Astrocyte (in vitro differentiated cells and primary cell): ENCODE data around the gene SMPD3. TPM values are rescaled to one million over a fixed set of nuclear protein-coding genes. Genes with fewer than 3 reads are reported as not detected.

Experiments used
- DNase-seq: peaks from one replicate; pipeline ENCODE4 v3.0.0-alpha.2; 2010; ENCODE audit warnings: low read depth
- FAIRE-seq: peaks from 2 replicates; lab custom pipeline; 2011; peaks lifted over from hg19 to GRCh38; lab: Jason Lieb, UNC
- H2AFZ ChIP-seq: 2 replicates; pipeline ENCODE4 v1.6.0; 2012; ENCODE audit warnings: low read depth, low read length, inconsistent platforms
- H3K27ac ChIP-seq: 2 replicates; pipeline ENCODE4 v1.5.1; 2011; ENCODE audit warnings: low read depth, low read length, inconsistent platforms
- H3K27me3 ChIP-seq: 2 replicates; pipeline ENCODE4 v1.6.0; 2011; ENCODE audit warnings: low read length, inconsistent platforms; ENCODE audit not compliant: insufficient read depth
- H3K36me3 ChIP-seq: 2 replicates; pipeline ENCODE4 v1.5.1; 2011; ENCODE audit warnings: low read length, inconsistent platforms; ENCODE audit not compliant: insufficient read depth
- H3K4me1 ChIP-seq: 2 replicates; pipeline ENCODE4 v1.5.1; 2011; ENCODE audit warnings: low read length, inconsistent platforms; ENCODE audit not compliant: insufficient read depth
- H3K4me2 ChIP-seq: 2 replicates; pipeline ENCODE4 v1.6.0; 2012; ENCODE audit warnings: low read length, inconsistent platforms
- H3K4me3 ChIP-seq: 2 replicates; pipeline ENCODE4 v1.5.1; 2011; ENCODE audit warnings: low read depth, mild to moderate bottlenecking, low read length, inconsistent platforms; ENCODE audit not compliant: insufficient read depth
- H3K79me2 ChIP-seq: 2 replicates; pipeline ENCODE4 v1.6.0; 2012; ENCODE audit warnings: mild to moderate bottlenecking, low read length, inconsistent platforms; ENCODE audit not compliant: insufficient read depth
- H3K9ac ChIP-seq: 2 replicates; pipeline ENCODE4 v1.6.0; 2012; ENCODE audit warnings: mild to moderate bottlenecking, low read length, inconsistent platforms
- H3K9me3 ChIP-seq: 2 replicates; pipeline ENCODE4 v1.5.1; 2012; ENCODE audit warnings: low read depth, mild to moderate bottlenecking, low read length, inconsistent platforms; ENCODE audit not compliant: insufficient read depth
- H4K20me1 ChIP-seq: 2 replicates; pipeline ENCODE4 v1.6.0; 2012; ENCODE audit warnings: low read length, inconsistent platforms; ENCODE audit not compliant: insufficient read depth
- H3K27ac Mint-ChIP-seq: one replicate; pipeline ENCODE4 v1.8.0; 2021; ENCODE audit warnings: mild to moderate bottlenecking, mixed read lengths; ENCODE audit not compliant: unreplicated experiment
- H3K27me3 Mint-ChIP-seq: one replicate; pipeline ENCODE4 v1.8.0; 2021; ENCODE audit warnings: low read depth, mixed read lengths; ENCODE audit not compliant: unreplicated experiment
- H3K36me3 Mint-ChIP-seq: one replicate; pipeline ENCODE4 v1.8.0; 2021; ENCODE audit warnings: low read depth, mixed read lengths; ENCODE audit not compliant: unreplicated experiment
- H3K4me1 Mint-ChIP-seq: one replicate; pipeline ENCODE4 v1.8.0; 2021; ENCODE audit warnings: low read depth, mixed read lengths; ENCODE audit not compliant: unreplicated experiment
- H3K4me3 Mint-ChIP-seq: one replicate; pipeline ENCODE4 v1.8.0; 2021; ENCODE audit warnings: mild to moderate bottlenecking, moderate library complexity, mixed read lengths; ENCODE audit not compliant: unreplicated experiment
- H3K9me3 Mint-ChIP-seq: one replicate; pipeline ENCODE4 v1.8.0; 2021; ENCODE audit warnings: mild to moderate bottlenecking, mixed read lengths; ENCODE audit not compliant: unreplicated experiment
- EZH2 ChIP-seq: IDR thresholded peaks from 2 replicates; pipeline ENCODE4 v1.6.1; 2012; ENCODE audit warnings: mild to moderate bottlenecking, low read length, inconsistent platforms; ENCODE audit not compliant: insufficient read depth
- total RNA-seq: library from RNA; stranded (reverse); gene quantifications from 2 replicates; pipeline ENCODE4 v1.2.1, GENCODE V29; 2021
- TF ChIP-seq, protein P1 (sequence below): IDR thresholded peaks from 2 replicates; pipeline ENCODE4 v1.5.1; 2011; ENCODE audit warnings: low read depth, mild to moderate bottlenecking, inconsistent platforms, low read length, moderate library complexity; ENCODE audit not compliant: insufficient read depth

Gene SMPD3
- total RNA-seq, 1 donor from 2014 or later = 0.25 TPM

GRCh38 chr16:68348639-68349445, 99.5 kb downstream of the SMPD3 start:
- Histone ChIP-seq H3K4me3 (no peak overlapping the region), H2AFZ (no peak overlapping the region), H3K79me2 (no peaks in the 10 kb centered on the region), H3K27me3 (no peaks in the 10 kb centered on the region), H3K9ac (no peak overlapping the region), H3K4me1 (no peaks in the 10 kb centered on the region), H3K27ac (no peak overlapping the region), H4K20me1 (peaks cover 15% of the 10 kb centered on the region), H3K4me2 (no peak overlapping the region), H3K9me3 (no peaks in the 10 kb centered on the region), H3K36me3 (peaks cover 21% of the 10 kb centered on the region)
- Mint-ChIP-seq H3K36me3 (peaks cover 15% of the 10 kb centered on the region), H3K27me3 (no peaks in the 10 kb centered on the region), H3K9me3 (no peaks in the 10 kb centered on the region), H3K4me1 (peaks cover 10% of the 10 kb centered on the region), H3K27ac (no peak overlapping the region), H3K4me3 (no peak overlapping the region)
- no peak for FAIRE-seq
- DNase-seq = no peak
- TF ChIP-seq, protein P1, sequence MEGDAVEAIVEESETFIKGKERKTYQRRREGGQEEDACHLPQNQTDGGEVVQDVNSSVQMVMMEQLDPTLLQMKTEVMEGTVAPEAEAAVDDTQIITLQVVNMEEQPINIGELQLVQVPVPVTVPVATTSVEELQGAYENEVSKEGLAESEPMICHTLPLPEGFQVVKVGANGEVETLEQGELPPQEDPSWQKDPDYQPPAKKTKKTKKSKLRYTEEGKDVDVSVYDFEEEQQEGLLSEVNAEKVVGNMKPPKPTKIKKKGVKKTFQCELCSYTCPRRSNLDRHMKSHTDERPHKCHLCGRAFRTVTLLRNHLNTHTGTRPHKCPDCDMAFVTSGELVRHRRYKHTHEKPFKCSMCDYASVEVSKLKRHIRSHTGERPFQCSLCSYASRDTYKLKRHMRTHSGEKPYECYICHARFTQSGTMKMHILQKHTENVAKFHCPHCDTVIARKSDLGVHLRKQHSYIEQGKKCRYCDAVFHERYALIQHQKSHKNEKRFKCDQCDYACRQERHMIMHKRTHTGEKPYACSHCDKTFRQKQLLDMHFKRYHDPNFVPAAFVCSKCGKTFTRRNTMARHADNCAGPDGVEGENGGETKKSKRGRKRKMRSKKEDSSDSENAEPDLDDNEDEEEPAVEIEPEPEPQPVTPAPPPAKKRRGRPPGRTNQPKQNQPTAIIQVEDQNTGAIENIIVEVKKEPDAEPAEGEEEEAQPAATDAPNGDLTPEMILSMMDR = no peak
- no peak for TF ChIP-seq EZH2

DNA sequence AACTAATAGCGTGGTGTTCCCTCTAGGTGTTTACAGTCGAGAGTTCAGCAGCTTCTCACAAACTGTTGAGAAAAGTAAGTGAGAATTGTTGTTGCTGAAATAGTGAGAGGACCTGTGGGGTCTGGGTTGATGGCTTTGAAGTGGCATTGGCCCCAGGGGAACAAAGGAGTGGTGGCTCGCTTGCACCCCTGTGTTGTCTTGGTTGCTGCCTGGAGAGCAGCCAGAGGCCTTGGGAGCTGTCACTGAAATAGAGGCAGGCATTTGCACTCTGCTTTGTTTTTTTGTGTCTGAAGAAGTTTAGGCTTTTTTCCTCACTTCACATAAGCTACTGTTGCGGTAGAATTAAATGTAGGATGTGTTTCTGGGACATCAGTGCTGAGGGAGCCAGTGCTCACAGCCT, 100.7 kb downstream of the SMPD3 start:
- Histone ChIP-seq H3K79me2 (no peaks in the 10 kb centered on the region), H3K4me3 (no peak overlapping the region), H4K20me1 (peaks cover 15% of the 10 kb centered on the region), H3K36me3 (peaks cover 28% of the 10 kb centered on the region), H3K4me1 (no peaks in the 10 kb centered on the region), H3K9me3 (no peaks in the 10 kb centered on the region), H3K27ac (no peak overlapping the region), H2AFZ (no peak overlapping the region), H3K27me3 (no peaks in the 10 kb centered on the region), H3K4me2 (no peak overlapping the region), H3K9ac (no peak overlapping the region)
- FAIRE-seq (no peak), DNase-seq (no peak)
- Mint-ChIP-seq H3K4me1 (peaks cover 10% of the 10 kb centered on the region), H3K36me3 (peaks cover 18% of the 10 kb centered on the region), H3K9me3 (no peaks in the 10 kb centered on the region), H3K27me3 (no peaks in the 10 kb centered on the region), H3K4me3 (no peak overlapping the region), H3K27ac (peak overlapping the region; percentile 77)
- no peak for TF ChIP-seq EZH2
- TF ChIP-seq, protein P1 = no peak
